Choroid plexus epithelial cell (primary cell): ENCODE data around the gene FMN1.

Experiments used
- DNase-seq: peaks from one replicate; pipeline ENCODE4 v3.0.0-alpha.2; 2010; ENCODE audit warnings: low read depth
- H3K4me3 ChIP-seq: 2 replicates; pipeline ENCODE4 v1.5.1; 2011; ENCODE audit warnings: low read depth, mild to moderate bottlenecking, control low read depth, low read length, moderate library complexity
- CTCF ChIP-seq: conservative IDR thresholded peaks from 2 replicates; pipeline ENCODE4 v1.5.1; 2011; ENCODE audit warnings: low read depth, mild to moderate bottlenecking, control low read depth, inconsistent platforms, low read length, moderate library complexity

The FMN1 gene

GRCh38 chr15:33114374-33114717 lies 80.2 kb downstream of the FMN1 start:
- no peak overlapping the region for H3K4me3 ChIP-seq
- DNase-seq: peak; percentile 29
- TF ChIP-seq CTCF: no peak

- no peak for DNase-seq
- no peak overlapping the region for H3K4me3 ChIP-seq
- no peak for TF ChIP-seq CTCF
Measured at GRCh38 chr15:33113666-33114373, 80.7 kb downstream of the FMN1 start.

GRCh38 chr15:33112541-33113105 lies 81.9 kb downstream of the FMN1 start:
- H3K4me3 ChIP-seq: no peak overlapping the region
- TF ChIP-seq CTCF: no peak
- no peak for DNase-seq

GRCh38 chr15:33111041-33111451 lies 83.5 kb downstream of the FMN1 start:
- TF ChIP-seq CTCF: no peak
- DNase-seq: peak; percentile 65

GRCh38 chr15:33109345-33109744 lies 85.2 kb downstream of the FMN1 start:
- H3K4me3 ChIP-seq: no peak overlapping the region
- no peak for DNase-seq
- no peak for TF ChIP-seq CTCF

More at GRCh38 chr15:33111041-33111451, 83.5 kb downstream of the FMN1 start:
- no peak overlapping the region for H3K4me3 ChIP-seq

- H3K4me3 ChIP-seq: no peak overlapping the region
- DNase-seq: no peak
- no peak for TF ChIP-seq CTCF
Measured at GRCh38 chr15:33108518-33108917, 86.0 kb downstream of the FMN1 start.

GRCh38 chr15:33107950-33108349 lies 86.6 kb downstream of the FMN1 start:
- no peak for DNase-seq
- no peak for TF ChIP-seq CTCF
- no peak overlapping the region for H3K4me3 ChIP-seq
